ENCODE measurements around the gene M6PR.

M6PR gene

DNA sequence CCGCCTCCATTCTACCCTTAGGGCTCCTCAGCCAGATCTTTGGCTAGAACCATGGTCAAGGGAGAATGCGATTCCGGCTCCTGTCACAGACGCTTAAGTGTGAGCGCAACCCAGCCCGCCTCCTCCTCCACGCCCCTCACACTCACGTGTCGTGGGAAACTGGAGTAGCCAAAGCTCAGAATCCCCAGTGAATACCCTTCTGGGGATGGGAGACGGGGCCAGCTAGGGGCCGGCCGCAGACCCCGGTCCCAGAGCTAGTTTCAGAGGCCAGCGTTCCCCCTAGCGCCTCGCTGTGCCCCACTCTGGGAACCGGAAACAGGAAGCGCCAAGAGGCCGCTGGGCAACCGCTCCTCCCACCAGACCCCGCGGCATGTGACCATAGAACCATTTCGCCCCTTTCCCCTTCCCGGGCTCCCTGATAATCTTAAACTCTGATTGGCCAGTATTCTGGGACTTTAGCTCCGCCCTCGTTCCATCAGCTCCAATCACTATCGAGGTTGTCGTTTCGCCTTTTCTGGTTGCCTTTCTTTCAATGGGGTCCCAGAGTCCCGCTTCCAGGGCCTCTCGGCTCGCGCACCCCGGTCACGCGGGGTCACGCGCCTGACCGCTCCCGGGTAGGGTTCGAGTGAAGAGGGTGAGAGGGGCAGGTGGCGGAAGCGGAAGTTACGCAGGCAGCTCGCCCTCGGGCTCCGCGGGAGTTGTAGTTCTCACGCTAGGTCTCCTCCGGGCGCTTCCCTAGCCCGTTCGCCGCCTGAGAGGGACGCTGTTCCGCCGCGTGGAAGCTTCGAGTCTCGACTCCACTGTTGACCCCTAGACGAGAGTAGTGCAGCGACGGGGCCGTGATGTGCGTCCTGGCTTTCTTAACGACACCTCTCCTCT is at the start of gene M6PR:
Gene M6PR (minus strand): TSS at position 304 of the 879 bp plus-strand sequence. CDS start 3,241 bp downstream, outside the sequence.
- peak; percentile 91 for DNase-seq

DNA sequence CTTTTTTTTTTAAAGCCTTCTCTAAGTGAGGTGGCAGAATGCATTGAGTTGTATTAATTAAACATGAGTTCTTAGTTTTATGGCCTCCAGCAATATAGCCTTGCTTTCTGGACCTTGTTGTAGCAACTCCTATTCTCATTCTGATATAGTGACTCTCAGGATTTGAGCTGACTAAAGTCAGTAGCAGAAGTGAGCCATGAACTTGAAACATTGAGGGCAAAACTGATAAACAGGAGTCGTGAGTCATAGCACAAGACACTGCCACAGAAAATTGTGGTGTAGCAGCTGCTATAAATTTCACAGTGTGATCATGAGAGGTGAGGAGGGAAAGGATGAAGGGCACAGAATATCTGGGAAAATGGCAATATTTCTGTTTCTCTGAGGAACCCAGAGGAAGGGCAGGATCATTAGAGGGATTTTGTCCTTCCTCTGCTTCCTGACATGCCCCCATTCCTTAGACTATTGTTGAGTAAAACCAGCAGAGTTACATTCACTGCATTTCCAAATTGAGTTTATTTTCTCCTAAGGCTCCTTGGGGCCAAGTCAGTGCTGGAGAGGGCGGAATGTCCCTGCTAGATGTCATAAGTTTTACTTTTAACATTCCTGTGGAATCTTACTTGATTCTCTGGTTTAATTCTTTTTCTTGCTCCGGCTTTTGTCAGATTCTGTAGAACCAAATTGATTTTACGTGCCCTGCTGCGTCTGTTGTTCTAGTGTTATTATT is 47.4 kb upstream of the M6PR start:
- DNase-seq, result peak; percentile 33

DNA sequence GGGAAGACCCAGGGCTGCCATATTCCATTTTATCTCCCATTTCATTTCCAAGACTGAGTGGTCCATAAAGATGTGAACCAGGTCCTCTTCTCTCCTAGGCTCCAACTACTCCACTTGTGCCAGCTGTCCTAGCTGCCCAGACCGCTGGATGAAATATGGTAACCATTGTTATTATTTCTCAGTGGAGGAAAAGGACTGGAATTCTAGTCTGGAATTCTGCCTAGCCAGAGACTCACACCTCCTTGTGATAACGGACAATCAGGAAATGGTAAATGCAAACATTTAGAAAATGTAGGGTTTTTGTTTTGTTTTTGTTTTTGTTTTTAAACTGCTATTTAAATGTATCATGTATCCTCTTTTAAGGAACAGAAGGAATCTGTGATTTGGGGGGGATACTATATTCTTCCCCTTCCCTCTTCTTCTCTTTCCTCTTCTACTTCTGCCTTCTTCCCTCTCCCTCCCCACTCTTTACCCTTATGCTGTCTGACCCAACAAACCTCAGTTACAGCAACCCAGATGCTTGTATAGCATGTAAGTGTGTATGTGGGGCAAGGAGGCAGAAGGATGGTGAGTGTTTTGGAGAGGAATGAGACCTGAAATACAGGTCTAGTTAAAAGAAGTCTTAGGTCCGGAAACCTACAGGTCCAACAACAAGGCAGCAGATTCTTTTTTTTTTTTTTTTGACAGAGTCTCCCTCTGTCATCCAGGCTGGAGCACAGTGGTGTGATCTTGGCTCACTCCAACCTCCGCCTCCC is 45.8 kb upstream of the M6PR start:
- no peak for DNase-seq

GRCh38 chr12:8993827-8994226 is 44.4 kb upstream of the M6PR start:
- DNase-seq, result no peak

- DNase-seq, result no peak
Measured at GRCh38 chr12:8991371-8992345, 42.2 kb upstream of the M6PR start.

GRCh38 chr12:8989413-8989812 is 40.0 kb upstream of the M6PR start, which contains the start of gene KLRG1:
TSS of gene KLRG1 (plus strand) at chr12:8989546. CDS start at chr12:8989636, 90 bp downstream.
- DNase-seq, result no peak

DNA sequence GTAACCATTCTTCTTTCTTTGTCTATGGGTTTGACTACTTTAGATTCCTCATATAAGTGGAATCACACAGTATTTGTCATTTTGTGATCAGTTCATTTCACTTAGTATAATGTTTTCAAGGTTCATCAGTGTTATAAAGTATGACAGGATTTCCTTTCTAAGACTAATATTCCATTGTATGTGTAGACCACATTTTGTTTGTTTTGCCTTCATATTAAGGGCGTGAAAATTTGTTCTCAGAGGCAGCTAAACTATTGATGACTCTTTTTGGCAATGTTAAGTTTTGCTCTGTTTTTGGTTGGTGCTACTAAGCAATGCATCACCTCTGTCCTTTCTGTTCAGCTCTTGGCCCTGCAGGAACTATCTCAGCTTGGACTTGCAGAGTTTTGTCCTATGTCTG is 38.2 kb upstream of the M6PR start:
- DNase-seq, result no peak

- DNase-seq, result no peak
Measured at GRCh38 chr12:8987163-8987562, 37.7 kb upstream of the M6PR start.

- DNase-seq, result no peak
Measured at GRCh38 chr12:8985213-8985754, 35.8 kb upstream of the M6PR start.

DNA sequence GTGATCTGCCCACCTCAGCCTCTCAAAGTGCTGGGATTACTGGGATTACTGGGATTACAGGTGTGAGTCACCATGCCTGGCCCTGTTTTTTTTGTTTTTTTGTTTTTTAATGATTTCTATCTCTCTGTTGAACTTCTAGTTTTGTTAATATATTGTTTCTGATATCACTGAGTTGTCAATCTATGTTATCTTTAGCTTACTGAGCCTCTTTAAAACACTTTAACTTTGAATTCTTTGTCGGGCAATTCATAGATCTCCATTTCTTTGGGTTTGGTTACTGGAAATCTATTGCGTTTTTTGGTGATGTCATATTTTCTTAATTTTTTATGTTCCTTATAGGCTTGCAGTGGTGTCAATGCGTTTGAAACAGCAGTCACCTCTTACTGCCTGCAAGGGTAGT is 30.7 kb upstream of the M6PR start:
- DNase-seq, result no peak

GRCh38 chr12:8970432-8970831 is 21.0 kb upstream of the M6PR start:
- no peak for DNase-seq

DNA sequence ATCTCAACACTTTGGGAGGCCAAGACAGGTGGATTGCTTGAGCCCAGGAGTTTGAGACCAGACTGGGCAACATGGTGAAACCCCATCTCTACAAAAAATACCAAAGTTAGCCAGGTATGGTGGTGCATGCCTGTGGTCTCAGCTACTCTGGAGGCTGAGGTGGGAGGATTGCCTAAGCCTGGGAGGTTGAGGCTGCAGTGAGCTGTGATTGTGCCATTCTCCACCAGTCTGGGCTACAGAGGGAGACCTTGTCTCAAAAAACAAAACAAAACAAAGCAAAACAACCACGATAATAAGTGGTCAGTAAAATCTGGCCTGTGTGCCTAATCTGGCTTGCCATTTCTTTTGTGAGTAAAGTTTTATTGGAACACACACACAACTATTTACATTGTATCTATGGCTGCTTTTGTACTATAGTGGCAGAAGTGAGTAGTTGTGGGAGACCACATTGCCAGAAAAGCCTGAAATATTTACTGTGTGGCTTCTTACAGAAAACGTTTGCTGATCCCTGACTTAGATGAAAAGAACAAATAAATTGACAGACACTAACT is 20.5 kb upstream of the M6PR start:
- no peak for DNase-seq

DNA sequence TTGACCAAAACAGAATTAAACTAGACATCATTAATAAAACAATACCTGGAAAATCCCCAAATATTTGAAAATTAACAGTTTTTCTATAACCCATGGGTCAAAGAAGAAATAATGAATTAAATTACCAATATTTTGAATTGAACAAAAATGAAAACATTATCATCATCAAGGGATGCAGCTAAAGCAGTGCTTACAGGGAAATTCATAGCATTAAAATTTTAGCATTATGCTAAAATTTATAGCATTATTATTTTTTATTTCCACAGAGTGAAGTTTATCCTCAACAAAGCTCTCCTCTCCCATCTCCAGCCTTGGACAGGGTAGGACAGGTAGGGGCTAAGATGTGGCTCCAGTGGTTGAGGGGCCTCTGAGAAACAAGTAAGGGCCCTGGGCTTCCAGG is 19.3 kb upstream of the M6PR start:
- no peak for DNase-seq

DNA sequence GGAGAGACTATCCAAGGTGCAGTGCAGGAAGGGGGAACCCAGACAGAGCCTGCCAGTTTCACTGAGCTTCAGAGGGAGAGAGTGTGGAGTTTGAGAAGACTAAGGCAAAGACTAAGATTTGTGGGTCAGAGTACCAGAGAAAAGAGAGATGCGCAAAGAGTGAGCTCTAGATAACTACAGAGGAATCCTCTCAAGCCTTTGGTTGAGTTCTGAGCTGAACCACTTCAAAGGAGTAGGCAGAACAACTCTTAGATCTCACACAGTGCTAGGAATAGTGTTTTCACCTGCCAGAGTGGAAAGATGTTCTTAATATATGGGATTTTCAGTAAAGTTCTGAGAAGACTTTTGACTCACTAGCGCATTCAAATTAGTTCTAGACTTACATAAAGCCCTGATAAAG is 10.7 kb upstream of the M6PR start:
- no peak for DNase-seq

- DNase-seq, result no peak
Measured at GRCh38 chr12:8958066-8958465, 8.6 kb upstream of the M6PR start.

GRCh38 chr12:8957561-8957960 is 8.1 kb upstream of the M6PR start:
- DNase-seq, result no peak

DNA sequence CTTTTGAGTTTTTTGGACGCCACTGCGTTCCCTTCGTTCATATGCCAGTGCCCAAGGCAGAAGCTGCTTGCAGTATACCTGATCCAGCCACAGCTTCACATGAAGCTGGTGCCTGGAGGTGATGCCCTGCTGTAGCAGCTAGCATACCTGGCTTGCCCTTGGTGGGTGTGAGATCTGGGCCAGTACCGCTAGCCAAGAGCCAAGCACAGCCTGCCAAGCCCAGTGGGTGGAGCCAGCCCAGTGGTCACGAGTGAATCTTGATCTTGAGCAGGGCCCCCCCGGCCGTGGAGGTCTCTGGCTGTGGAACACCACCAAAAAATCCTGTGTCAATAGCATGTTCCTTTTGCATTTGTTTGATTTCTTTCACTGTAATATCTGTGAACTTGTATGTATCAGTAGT is 7.3 kb upstream of the M6PR start:
- DNase-seq, result no peak

DNA sequence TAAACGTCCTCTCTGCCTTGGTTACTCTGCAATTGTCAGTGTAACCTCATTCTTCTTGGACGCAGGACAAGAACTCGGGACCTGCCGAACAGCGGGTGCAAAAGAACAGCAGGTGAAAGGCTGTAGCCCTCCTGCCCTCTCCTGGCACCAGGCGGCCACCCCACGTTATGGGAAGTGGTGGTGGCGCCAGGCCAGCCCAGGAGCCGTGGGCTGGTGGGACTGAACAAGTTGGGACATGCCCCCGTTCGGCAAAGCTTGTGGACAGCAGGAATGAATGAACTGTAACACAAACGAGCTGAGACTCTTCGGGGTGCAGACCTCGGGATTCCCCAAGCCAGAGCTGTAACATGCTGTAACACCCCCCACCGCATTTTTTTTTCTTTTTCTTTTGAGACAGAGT is 6.6 kb upstream of the M6PR start:
- no peak for DNase-seq

- peak; percentile 23 for DNase-seq
Measured at GRCh38 chr12:8953773-8954402, 4.4 kb upstream of the M6PR start.

GRCh38 chr12:8951744-8952143 is 2.3 kb upstream of the M6PR start:
- no peak for DNase-seq
